HG02884 (cell line): ENCODE results near the gene PTF1A.

ENCODE experiments used
- ATAC-seq: cut with Tn5 transposase; IDR thresholded peaks from one replicate; pipeline ENCODE4 v1.9.1; 2021; ENCODE audit warnings: mild to moderate bottlenecking, moderate library complexity; ENCODE audit not compliant: unreplicated experiment

PTF1A gene

DNA sequence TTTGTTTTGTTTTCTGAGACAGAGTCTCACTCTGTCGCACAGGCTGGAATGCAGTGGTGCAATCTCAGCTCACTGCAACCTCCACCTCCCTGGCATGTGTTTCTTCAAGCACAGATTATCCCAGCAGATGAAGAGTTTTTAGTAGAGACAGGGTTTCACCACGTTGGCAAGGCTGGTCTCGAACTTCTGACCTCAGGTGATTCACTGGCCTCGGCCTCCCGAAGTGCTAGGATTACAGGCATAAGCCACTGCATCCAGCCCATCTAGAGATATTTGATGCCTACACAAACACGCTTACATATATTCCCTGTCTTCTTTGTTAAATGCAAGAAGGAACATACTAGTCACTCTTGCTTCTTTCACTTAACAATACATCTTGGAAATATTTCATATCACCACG is 5.9 kb upstream of the PTF1A start:
- ATAC-seq, result no peak

DNA sequence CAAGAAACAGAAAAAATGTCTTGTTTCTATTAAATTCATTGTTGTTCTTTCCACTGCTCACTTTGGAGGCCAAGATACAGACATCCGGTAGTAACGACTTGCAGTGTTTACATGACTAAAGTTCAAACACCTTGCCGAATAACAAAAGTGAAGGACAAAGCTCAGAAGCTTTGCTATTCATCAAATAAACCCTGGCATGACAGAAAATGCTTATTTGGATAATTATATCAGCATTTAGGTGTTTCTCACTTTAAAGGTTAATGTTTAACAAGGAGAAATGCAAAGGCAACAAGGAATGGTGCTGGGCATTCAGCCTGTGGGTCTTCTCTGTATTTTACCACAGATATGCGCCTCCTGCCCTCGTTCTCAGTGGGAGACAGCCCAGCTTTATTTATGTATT is 5.4 kb upstream of the PTF1A start:
- ATAC-seq, result no peak

DNA sequence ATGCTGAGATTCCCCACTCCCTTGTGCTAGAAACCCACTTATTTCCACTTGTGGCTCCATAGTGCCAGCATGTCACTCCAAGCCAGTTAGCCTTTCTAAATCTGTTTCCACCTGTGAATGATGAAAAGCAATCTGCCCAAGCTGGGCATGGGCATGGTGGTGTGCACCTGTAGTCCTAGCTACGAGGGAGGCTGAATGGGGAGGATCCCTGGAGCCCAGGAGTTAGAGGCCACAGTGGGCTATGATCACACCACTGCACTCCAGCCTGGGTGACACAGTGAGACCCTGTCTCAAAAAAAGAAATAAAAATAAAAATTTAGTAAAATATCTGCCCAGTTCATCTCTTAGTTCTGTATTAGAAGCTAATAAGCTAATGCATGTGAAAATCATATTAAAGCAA is 5.0 kb upstream of the PTF1A start:
- ATAC-seq, result no peak

DNA sequence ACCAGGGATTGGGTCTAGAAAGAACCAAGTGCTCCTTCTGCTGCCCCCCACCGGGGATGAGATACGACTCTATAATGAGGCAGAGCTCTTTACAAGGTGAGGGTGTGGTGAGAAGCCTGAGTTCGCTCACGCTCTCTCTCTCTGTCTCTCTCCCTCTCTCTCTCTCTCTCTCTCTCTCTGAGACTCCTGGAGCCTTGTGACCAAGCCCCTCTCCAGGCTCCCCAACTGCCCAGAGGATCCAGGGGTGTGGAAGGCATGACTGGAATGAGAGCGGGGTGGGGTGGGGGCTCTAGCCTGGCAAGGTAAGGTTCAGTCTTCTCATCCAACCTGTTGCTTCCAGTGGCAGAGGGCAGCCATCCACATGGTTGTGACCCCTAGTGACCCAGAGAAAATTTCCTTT is 3.1 kb upstream of the PTF1A start:
- ATAC-seq, result no peak

DNA sequence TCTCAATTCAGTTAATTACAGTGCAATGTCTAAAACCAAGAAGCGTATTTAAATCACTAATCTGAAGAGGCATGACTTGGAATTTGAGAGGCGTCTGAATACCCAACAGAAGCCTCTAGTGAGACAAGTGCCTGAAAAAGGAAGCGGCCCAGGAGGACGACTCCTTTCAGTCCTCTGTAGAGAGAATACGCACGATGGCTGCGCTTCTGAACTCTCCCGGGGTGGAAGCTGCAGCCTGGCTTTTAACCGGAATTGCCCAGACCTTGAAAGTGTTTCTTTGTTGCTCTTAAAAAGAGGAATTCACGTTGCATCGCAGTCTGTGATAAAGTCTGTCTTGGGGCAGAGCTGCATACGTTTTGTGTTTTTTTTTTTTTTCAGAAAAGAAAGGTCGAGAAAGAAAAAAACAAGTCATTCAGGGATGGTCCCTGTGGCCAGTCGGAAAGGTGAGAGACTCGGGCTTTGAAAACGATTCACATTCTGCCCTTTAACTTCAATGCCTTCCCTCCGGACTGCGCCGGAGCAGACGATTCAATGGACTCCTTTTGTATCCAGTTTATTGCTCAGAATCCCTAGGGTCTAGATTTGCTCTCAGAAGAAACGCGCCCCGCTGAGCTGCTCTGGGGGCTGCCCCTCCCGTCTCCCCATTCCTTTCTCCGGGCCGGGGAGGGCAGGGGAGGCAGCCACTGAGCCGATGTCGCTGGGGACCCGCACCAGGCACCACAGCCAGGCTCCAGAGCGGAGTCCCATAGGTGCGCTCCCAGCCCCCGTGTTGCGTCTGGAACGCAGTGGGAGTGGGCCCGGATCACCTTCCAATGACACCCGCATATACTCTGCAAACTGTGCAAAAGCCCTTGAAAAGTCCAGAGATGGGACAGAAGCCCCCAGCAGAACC is 994 bp upstream of the PTF1A start:
- no peak for ATAC-seq

DNA sequence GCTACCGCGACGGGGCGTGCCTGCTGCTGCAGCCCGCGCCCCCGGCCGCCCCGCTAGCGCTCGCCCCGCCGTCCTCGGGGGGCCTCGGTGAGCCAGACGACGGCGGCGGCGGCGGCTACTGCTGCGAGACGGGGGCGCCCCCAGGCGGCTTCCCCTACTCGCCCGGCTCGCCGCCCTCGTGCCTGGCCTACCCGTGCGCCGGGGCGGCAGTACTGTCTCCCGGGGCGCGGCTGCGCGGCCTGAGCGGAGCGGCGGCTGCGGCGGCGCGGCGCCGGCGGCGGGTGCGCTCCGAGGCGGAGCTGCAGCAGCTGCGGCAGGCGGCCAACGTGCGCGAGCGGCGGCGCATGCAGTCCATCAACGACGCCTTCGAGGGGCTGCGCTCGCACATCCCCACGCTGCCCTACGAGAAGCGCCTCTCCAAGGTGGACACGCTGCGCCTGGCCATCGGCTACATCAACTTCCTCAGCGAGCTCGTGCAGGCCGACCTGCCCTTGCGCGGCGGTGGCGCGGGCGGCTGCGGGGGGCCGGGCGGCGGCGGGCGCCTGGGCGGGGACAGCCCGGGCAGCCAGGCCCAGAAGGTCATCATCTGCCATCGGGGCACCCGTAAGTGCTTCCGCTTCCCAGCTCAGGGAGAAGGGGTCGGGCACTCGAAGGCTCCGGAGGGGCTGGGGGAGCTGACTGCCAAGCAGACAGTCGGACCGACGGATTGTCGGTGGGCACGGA is 761 bp downstream of the PTF1A start:
- no peak for ATAC-seq

DNA sequence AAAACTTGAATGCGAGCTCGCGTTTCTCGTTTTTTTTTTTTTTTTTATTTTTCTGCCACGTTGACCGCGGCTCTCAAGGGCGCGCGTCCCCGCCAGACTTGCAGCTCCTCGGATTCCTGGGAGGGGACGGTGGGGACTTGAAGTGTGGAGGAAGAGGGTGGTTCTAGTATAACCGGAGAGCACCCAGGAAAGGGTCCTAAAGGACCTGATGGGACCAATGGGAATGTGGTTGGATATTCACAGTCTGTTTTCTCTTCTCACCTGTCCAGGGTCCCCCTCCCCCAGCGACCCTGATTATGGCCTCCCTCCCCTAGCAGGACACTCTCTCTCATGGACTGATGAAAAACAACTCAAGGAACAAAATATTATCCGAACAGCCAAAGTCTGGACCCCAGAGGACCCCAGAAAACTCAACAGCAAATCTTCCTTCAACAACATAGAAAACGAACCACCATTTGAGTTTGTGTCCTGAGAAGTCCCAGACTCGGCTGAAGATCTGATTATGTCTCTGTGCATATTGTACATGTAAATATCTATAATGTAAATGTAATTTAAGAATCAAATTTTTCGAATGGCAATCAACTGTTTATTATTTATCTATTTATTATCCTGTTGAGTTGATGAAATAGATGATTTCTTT is 1.4 kb downstream of the PTF1A start:
- ATAC-seq, result no peak

DNA sequence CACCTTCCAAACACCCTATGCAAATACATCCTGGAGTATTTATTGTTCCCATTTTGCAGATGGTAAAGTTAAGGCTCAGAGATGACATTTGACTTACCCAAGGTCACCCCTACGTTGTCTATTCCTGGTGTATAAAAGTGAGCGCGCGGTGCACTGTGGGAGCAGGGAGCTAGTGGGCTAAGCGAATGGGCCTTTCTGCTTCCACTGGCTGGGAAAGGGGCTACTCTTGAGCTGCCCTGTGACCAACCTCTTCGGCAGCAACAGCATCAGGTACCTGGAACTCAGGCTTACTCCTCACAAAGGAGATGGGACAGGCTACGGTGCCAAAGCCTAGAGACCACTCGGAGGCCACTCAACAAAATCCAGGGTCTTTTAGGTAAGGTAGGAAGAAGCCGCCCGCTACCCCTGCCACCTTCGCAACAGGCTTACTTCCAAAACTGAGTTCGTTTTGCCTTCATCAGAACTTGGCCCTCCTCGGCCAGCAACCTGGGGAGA is 2.4 kb downstream of the PTF1A start:
- ATAC-seq, result no peak

DNA sequence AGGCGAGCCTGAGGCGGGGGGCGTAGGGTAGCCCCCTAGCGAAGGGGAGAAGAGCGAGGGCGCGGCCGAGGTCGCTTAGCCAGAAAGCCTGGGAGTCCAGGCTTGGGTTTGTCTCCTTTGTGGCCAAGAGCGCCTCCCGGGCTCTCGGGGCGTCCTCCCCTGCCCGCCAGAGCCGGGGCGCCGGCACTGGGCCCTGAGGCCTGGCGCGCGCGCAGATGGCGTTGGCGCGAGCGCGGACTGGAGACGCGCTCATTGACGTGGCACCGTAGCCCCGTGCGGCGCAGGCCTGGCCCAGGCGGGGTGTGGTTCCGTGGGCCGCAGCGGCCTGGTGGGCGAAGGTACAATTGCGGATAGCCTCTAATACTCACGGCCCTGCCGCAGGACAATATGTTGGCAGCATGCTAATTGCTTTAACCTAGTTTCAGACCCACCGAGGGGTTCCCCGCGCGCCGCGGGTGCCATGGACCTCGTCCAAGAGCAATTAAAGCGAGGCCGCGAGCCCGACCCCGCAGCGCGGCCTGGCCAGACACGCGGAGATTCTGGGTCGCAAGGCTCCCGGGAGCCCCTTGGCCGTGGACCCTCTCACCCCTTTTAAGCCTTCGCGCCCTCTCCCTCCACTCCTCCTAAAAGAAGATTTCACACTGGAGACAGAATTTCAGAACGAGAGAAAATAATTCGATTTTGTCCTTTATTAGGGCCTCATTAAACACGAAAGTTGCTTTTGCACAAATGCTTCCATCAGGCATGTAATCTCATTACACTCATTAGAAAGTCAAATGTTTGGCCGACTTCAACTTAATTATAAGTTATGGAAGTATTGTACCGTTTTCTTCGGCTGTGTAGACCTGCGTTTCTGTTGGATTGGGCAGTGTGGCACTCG is 3.1 kb downstream of the PTF1A start:
- no peak for ATAC-seq

DNA sequence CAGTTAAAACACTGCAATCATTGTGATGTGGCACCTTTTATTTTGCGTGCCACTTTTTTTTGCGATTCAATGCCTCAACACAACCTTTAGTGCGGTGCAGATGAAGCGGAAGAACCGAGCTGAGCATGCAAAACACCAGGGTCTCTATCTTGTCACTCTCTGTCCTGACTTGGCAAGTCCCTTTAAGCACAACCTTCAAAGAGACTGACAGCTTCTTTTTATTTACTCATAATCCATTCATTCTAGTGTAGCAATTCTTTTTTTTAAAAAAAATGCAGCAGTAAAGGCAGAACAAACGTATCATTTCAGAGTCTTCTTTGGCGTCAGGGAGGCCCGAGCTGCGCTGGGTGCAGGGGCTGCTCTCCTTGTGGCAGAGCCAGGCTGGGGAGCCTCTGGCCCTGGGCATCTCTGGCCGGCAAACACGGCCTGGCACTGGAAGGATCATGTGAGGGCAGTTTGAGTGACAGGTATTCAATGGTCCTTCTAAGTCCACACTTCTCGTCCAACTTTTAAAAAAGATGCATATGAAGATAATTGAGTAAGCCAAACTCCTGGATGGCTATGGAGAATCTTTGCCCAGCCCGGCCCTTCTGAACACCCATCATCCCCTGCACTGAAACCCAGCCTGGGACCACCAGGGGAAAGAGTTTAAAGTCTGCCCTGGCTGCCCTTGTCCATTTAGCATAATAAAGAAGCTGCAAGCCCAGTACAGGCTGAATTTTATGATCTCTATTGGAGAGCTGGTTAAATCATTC is 3.9 kb downstream of the PTF1A start:
- ATAC-seq, result no peak

DNA sequence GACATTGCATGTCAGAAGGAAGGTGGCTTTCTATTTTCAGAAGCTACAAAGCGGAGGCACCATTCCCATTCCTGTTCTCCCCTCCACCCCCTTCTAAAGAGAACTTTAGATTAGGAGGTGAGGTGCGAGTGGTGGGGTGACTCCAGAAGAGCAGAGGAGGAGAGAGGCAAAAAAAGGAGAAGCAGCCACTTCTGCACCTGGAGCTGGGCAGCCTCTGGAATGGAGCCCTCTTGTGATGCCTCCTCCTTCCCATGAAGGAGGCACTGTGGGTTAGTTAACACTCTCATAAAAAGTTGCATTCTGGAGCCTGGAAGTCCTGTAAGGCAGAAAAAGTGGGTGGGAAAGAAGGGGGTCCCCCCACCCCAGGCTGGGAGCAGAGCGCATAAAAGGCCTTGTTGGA is 4.8 kb downstream of the PTF1A start:
- ATAC-seq, result no peak

DNA sequence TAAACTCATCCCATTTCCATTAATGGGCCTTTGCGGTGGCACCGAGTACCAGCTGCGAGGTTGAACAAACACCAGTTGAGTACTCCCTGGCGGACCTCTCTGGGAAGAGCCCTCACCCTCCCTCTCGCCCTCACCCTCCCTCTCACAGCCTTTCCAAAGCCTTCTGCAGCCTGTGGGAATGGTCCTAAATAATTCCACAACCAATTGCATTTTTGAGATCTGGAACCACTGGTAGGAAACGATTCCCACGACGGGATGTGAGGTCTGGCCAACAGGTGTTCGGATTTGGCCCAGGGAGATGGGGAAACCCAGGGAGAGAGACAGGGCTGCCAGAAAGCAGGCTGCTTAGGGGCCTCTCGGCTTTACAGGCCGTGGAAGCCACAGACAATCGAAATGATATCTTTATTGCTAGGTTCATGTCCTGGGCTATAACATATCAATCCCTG is 5.3 kb downstream of the PTF1A start:
- ATAC-seq, result no peak

DNA sequence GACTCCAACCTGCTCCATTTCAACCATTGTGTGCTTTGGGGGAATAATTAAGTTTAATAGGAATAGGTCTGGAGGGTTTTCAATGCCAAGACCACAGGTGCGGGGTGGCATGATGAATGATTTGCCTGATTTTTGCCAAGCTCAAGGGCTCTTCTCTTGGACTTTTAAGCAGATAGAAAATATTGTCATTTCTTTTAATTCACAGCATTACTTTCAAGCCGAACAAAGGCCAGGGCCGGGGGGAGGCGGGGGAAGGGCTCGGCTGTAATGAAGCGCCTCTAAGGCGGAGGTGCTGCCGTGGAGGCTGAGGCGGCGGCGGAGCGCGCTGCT is 6.5 kb downstream of the PTF1A start:
- ATAC-seq, result no peak

DNA sequence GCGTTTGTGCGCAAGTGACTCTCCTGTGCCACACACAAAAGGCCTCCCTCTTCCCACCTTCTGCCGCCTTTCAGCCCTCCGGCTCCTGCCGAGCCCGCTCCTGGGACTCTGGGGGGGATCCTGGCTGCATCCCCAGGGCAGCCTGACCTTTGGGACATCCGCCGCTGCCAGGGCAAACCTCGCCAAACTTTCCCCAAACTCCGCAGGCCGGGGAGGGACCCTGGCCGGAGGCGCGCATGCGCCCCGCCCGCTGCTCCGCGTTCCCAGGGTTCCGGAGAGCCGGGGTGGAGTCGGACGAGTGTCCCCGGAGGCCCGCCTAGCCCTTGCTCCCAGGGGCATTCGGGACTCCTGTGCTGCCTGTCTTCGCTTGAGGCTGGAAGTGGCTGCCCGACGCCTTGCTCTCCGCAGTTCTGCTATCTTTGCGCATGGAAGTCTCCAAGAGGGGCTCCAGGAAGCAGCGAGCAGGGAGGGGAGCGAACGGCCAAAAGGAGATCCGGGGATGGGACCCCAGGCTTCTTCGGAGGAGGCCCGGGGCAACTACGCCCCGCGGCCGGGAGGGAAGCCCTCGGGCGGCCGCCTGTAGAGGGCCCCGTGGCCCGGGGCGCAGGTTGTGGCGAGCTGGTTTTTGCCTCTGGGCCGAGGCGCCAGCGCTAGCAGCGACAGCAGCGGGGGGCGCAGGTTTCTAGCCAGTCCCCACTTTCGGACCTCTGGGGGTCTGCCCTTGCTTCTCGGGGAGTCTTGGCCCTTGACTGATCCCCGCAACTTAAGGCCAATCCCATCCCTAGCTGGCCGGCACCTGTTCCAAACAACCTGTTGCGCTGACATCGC is 7.0 kb downstream of the PTF1A start:
- ATAC-seq, result no peak

DNA sequence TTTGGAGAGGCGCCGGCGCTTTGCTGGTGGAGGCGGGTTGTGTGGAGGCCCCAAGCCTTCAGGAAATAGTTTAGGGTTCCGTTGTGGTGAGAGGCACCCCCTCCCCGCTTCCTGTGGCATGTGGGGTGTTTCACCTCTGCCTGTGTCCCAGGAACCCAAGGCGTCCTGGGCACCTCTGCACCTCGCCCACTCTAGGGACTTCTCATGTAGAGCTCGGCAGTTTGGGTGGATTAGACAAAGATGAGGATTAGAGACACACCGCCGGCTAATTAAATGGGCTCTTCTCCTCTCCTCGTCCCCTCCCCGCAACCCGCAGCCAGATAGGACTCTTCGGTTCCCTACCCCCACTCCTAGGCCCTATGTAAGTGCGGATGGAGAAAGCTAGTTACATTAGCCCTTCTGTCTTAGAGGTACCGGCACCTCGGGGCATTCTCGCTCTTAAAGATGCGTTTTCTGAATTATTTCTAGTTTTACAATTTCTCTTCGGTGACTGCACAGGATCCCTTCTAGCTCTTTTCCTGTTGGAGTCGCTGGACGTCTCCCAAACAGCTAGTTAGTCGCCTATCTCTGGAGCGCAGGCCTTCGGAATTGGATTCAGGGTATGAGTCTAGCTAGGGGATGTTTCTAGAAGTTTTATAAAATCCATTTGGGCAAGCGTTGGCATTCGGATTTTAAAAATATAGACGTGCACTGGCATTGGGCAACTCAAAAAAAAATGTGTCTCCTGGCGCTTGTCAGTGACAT is 7.8 kb downstream of the PTF1A start:
- ATAC-seq, result no peak

DNA sequence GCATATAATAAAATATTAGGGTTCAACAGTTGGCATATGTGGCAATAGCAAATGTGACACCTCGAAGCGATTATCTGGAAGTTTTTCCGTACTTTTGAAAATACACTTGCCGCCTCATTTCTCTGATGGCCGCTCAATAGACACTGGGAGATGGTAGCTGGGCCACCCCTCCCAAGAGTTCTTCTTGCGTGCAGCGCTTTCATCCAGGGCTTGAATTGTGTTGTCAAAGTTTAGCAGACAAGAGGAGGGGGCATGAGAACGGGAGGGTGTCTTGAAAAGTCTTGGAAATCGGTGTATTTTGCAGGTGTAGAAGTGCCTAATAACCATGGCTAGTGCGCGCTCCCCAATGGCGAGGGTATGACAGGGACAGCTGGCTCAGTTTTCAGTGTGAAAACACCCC is 8.5 kb downstream of the PTF1A start:
- ATAC-seq, result no peak

DNA sequence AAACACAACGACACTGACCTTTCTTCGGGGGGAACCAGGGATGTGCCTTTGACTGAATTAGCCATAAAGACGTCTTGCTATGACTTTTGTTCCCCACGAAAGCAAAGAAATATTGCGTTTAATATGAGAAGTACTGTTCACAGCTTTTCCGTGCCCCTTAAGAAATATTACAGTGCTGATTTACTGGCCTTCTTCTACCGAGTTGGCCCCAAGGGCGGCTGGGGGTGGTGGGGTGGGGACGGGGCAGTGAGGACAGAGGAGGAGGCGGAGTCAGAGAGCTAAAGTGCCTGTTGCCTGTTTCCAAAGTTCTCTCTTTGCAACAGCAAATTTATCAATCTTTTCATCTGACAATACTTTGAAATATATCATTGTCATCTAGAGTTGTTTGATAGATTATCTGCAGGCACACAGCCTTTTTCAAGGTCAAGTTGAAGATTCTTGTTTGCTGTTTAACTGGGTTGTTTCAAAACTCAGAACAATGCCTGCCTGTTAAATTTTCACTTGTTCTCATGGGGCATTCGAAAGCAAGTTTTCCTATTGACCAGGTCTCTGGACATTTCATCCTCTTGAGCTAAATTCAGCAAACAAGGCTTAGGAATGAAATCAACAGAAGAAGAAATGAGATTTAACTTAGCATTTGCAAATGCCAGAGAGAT is 9.0 kb downstream of the PTF1A start:
- no peak for ATAC-seq

DNA sequence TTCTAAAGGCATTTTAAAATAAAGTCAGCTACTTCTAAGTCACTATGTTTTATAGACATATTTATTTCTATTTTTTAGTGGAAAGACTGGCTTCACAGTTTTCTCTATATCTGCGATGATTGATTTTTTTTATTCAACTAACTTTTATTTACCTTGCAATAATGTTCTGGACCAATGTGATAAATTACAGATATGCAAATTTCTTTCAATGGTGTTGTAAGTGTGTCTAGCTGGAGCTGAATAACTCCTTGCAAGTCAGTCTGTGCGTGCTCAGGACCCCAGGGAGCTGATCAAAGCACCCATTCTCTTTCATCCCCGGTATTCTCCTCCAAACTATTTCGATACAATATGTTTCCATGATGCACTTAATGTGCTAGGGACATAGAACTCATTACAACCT is 9.7 kb downstream of the PTF1A start:
- no peak for ATAC-seq
